DMS153 treated with DMSO at 0.1 percent for 48 hours (cell line): ENCODE data around the gene TRPM8.
A peak's percentile ranks its signal among the peaks of the same experiment; 100 is the strongest.
"Not testable (repeated sequence)": the region's sequence is repeated elsewhere in the genome, so short reads cannot be mapped to it uniquely, and the experiment has no call there.

ENCODE experiments used
- DNase-seq: peaks from one replicate; lab custom pipeline; 2025; ENCODE audit not compliant: unreplicated experiment; lab: John Stamatoyannopoulos, UW

Gene TRPM8

DNA sequence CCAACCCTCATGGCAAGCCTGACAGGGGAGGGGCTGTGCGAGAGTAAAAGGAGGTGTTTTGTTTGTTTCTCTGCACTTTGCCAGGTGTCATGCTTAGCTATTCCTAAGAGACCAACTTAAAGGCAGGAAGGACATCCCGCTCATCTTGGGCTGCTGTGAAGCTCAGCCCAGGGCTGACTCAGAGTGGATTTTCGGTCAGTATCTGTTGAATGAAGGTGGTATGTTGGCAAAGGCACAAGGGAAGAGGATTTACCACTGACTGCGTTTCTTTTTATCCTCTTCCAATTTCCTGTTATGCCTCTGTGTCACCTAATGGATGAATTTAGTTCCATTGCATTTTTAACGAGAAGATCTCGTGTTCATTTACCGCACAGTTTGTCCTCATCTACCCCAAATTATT is 18.9 kb downstream of the TRPM8 start:
- DNase-seq = no peak

GRCh38 chr2:233938676-233939370 is 21.6 kb downstream of the TRPM8 start:
- no peak for DNase-seq

- no peak for DNase-seq
Measured at GRCh38 chr2:233940376-233941276, 23.5 kb downstream of the TRPM8 start.

- DNase-seq = no peak
Measured at GRCh38 chr2:233942731-233943130, 25.6 kb downstream of the TRPM8 start.

DNA sequence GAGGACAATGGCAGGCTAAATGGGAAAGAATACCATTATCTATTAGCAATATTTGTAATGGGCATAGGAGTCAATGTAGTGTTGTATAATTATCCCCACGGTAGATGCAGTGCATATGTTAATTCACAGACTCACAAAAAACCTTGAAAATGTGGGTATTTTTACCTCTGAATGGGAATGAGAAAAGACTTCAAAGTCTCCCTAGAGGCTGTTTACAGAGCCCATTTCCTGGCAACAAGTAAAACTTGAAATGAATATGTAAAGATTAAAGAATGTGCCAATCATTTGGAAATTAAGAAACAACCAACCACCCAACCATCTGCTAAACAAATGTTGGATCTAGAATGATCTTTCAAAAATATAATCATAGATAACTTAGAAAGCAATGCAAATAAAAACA is 27.1 kb downstream of the TRPM8 start:
- DNase-seq = no peak

DNA sequence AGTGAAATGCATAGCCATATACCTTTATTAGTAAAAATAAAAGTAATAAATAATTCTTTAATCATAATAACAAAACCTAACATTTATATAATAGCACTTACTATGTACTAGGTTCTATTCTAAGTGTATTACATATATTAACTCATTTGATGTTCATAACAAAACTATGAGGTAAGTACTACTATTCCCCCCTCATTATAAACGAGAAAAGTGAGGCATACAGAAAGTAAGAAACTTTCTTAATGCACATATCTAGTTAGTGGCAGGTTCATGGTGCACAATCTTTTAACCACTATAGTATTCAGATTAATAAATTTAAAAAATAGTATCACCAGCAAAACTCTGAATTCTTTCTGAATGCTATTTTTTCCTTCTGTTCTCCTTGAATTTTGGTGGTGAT is 27.5 kb downstream of the TRPM8 start:
- no peak for DNase-seq

- DNase-seq = no peak
Measured at GRCh38 chr2:233945146-233945545, 28.0 kb downstream of the TRPM8 start.

- no peak for DNase-seq
Measured at GRCh38 chr2:233950078-233950825, 33.1 kb downstream of the TRPM8 start.

GRCh38 chr2:233952335-233952734 is 35.2 kb downstream of the TRPM8 start:
- DNase-seq = no peak

DNA sequence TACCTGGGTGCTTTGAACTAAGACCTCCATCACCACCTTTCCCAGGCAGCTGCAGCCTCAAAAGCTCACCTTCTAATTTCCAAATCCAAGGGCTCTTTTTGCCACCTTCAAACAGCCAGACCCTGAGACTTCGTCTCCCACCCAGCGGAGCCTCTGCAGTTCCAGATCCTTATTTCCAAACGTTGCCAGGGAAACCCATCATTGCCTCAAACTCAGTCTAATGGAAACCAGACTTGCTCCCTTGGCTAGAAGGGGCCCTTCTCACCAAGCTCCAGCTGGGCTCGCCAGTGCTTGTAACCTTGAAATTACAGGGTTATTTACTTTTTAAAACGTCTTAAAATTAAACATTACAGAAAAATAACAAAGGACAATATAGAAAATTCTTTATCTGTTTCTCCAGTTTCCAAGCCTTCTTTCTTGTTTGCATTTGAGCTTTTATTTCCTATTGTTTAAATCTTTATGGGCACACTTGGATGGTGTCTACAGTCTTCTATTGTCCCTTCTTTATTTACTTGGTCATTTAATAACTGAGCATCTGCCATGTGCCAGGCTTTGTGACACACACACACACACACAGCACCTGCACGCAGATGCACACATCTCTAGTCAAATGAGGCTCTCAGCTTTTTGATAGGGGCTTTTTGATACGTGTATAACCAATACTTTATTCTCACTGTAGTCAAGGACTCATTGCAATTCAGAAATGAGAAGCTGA is 36.1 kb downstream of the TRPM8 start:
- DNase-seq = peak; percentile 49

- DNase-seq = no peak
Measured at GRCh38 chr2:233960203-233960602, 43.0 kb downstream of the TRPM8 start.

- no peak for DNase-seq
Measured at GRCh38 chr2:233961905-233962304, 44.7 kb downstream of the TRPM8 start.

DNA sequence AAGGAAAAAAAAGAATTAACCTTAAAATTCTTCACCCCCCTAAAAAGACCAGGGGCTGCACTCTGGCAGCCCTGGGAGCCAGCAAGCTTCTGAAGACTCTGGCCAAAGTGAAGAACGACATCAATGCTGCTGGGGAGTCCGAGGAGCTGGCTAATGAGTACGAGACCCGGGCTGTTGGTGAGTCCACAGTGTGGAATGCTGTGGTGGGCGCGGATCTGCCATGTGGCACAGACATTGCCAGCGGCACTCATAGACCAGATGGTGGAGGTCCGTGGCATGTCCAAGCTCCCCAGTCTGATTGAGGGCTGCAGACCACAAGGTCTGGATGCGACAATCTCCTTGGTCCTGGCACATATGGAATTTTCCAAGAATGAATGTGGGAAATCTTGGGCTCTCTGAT is 47.4 kb downstream of the TRPM8 start:
- DNase-seq = no peak

GRCh38 chr2:233965032-233965603 is 47.9 kb downstream of the TRPM8 start:
- DNase-seq = no peak

- DNase-seq = not testable (repeated sequence)
Measured at GRCh38 chr2:233965646-233966045, 48.5 kb downstream of the TRPM8 start.

- no peak for DNase-seq
Measured at GRCh38 chr2:233966388-233966787, 49.2 kb downstream of the TRPM8 start.

DNA sequence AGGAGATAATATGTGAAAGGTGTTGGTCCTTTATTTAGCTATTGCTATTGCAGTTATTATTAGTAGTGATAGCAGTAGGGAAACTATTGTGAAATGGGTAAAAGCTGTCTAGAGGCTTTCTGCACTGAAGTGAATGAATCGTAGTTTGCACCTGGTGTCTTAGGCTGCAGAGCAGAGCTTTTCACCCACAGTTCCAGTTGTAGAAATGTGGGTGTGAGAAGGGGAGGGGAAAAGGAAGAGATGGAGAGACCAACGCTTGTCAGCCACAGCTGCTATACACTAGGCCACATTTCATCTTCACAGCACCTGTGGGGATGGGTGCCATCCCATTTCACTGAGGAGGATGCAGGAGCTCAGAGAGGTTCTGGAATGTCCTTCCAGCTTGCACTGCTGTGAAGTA is 50.0 kb downstream of the TRPM8 start:
- DNase-seq = no peak

DNA sequence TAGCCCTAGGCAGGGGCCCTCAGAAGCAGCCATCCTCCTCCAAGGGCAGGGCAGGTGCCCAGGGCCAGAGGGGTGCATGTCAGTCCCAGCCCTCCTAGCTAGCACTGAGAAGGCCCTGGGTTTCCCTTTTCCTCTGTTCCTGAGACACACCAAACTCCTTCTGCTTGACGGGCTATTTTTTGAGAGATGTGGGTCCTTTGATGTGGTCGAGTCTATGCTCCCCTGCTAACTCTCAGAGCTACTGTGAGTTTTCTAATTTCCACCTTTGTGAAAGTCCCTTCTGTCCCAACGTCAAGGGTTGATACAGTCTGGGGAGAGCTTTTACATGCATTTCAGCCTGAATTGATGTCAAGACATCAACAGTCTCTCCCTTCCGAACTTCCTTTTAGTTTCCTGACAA is 51.4 kb downstream of the TRPM8 start:
- DNase-seq = no peak

DNA sequence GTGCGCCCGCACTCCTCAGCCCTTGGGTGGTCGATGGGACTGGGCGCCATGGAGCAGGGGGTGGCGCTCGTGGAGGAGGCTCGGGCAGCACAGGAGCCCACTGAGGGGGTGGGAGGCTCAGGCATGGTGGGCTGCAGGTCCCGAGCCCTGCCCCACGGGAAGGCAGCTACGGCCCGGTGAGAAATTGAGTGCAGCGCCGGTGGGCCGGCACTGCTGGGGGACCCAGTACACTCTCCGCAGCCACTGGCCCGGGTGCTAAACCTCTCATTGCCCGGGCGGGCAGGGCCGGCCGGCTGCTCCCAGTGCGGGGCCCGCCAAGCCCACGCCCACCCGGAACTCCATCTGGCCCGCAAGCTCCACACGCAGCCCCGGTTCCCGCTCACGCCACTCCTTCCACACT is 55.3 kb downstream of the TRPM8 start:
- DNase-seq = not testable (repeated sequence)

DNA sequence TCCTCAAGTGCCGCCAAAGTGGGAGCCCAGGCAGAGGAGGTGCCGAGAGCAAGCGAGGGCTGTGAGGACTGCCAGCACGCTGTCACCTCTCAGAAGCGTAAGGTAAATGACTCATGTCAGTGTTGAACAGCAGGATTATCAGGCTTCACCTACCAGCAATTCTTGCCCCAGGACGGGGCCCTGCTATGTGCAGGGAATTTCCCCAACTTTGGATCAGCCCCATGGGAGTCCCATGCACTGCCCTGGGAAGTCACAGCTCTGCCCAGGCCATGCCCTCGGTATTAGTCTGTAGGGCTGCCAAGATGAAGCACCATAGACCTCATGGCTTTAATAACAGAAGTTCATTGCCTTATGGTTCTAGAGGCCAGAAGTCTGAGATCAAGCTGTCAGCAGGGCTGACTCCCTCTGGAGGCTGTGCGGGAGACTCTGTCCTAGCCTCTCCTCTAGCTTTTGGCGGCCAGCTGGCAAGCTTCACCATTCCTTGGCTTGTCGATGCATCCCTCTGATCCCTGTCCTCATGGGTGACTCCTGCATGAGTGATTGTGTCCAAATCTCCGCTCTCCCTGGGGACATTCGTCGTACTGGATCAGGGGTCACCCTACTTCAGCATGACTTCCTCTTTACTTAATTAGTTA is 55.9 kb downstream of the TRPM8 start:
- DNase-seq = no peak
